Measurements from ENCODE around the gene ATOH8.

DNA sequence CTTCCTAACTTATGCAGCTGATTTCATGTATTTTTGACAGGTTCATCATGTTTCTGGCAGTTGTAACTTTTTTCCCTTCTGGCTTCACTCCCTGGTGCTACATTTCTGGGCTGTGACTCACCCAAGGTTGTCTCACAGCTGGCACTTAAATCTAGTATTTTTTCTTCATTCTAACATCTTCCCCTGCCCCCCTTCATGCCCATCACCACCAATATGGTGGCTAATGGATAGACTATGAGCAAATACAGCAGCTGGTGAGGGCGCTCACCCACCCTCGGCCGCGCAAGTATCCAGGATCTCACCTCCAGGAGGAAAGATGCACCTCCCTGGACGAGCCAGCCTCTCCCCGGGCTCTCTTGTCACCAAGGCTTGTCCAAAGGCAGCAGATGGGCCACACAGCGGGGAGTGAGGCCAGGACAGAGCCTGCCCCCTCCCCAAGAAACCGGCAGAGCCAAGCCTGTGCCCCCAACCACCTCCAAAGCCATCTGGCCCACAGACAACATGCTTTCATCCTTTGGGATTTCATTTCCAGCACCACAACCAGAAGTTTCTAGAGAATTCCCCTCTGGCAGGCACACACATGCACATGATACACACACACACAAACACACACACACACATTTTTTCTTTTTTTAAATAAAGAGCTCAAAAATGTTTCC lies 39.1 kb downstream of the ATOH8 start:
- TF ChIP-seq POLR2A (IDR thresholded peaks at IDR 0.05): no peak
- TF ChIP-seq, protein P1, sequence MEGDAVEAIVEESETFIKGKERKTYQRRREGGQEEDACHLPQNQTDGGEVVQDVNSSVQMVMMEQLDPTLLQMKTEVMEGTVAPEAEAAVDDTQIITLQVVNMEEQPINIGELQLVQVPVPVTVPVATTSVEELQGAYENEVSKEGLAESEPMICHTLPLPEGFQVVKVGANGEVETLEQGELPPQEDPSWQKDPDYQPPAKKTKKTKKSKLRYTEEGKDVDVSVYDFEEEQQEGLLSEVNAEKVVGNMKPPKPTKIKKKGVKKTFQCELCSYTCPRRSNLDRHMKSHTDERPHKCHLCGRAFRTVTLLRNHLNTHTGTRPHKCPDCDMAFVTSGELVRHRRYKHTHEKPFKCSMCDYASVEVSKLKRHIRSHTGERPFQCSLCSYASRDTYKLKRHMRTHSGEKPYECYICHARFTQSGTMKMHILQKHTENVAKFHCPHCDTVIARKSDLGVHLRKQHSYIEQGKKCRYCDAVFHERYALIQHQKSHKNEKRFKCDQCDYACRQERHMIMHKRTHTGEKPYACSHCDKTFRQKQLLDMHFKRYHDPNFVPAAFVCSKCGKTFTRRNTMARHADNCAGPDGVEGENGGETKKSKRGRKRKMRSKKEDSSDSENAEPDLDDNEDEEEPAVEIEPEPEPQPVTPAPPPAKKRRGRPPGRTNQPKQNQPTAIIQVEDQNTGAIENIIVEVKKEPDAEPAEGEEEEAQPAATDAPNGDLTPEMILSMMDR (IDR thresholded peaks at IDR 0.05): no peak
- peak in 1 of 3 donors; percentile 41 for TF ChIP-seq POLR2AphosphoS5 (IDR thresholded peaks at IDR 0.05)
